Upper lobe of left lung (tissue), 4 donors: ENCODE results near the gene KRR1.

Source experiments
- EP300 ChIP-seq, 4 donors: sonication (generic); formaldehyde crosslinking; IDR thresholded peaks; one replicate each; pipeline ENCODE4 v1.5.1; 2017; ENCODE audit warnings: antibody characterized with exemption in 4 of 4, control low read depth in 2 of 4
- POLR2A ChIP-seq, 4 donors: fragments of 450-650 bp; IDR thresholded peaks; one replicate each; pipeline ENCODE4 v1.5.1; 2016 to 2017; ENCODE audit warnings: antibody characterized with exemption in 4 of 4, mild to moderate bottlenecking in 2 of 4
- POLR2AphosphoS5 ChIP-seq, 2 donors: sonication (generic); formaldehyde crosslinking; IDR thresholded peaks; one replicate each; pipeline ENCODE4 v1.5.1; 2017; ENCODE audit warnings: antibody characterized with exemption in 2 of 2
- TF ChIP-seq, protein P1 (sequence below), 6 experiments: fragments of 450-650 bp in 4 of 6; fragments of 200-600 bp in 2 of 6; sonication (generic) in 2 of 6; IDR thresholded peaks; one replicate each; pipeline ENCODE4 v1.5.1; 2016 to 2019; ENCODE audit warnings: antibody characterized with exemption in 6 of 6

DNA sequence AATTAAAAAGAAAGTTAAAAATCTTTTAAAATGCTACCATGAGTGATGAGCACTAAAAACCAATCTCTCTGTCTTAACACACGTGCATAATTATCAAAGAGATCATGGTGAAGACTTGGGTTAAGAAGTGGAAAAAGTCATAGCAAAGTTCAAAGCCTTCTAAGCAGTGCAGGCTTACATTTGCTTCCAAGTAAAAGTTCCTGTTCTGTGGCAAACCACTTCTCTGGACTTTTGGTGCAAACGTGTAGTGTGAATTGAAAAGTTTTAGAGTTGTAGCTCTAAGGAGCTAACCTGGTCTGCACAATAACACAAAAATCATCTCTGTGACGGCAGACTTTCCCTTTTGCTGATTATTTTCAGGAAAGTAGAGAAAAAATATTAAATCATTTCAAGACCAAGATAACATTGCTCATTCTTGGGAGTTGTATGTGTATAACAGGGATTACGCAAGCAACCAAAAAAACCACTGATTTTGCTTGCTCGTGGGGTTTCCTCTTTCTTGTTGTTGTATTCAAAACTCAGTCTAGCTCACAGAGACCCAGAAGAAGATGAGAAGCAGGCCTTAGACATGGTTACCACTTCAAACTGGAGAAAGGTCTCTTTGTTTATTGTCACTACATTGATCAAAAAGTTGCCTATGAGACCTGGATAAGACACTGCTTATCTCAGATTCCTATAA is 33.2 kb downstream of the KRR1 start:
- TF ChIP-seq, protein P1, sequence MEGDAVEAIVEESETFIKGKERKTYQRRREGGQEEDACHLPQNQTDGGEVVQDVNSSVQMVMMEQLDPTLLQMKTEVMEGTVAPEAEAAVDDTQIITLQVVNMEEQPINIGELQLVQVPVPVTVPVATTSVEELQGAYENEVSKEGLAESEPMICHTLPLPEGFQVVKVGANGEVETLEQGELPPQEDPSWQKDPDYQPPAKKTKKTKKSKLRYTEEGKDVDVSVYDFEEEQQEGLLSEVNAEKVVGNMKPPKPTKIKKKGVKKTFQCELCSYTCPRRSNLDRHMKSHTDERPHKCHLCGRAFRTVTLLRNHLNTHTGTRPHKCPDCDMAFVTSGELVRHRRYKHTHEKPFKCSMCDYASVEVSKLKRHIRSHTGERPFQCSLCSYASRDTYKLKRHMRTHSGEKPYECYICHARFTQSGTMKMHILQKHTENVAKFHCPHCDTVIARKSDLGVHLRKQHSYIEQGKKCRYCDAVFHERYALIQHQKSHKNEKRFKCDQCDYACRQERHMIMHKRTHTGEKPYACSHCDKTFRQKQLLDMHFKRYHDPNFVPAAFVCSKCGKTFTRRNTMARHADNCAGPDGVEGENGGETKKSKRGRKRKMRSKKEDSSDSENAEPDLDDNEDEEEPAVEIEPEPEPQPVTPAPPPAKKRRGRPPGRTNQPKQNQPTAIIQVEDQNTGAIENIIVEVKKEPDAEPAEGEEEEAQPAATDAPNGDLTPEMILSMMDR (IDR thresholded peaks at IDR 0.05): no peak
- TF ChIP-seq EP300 (IDR thresholded peaks at IDR 0.05) (no peak), POLR2A (IDR thresholded peaks at IDR 0.05) (peak in 1 of 4 donors; percentile 20), POLR2AphosphoS5 (IDR thresholded peaks at IDR 0.05) (no peak)
